22Rv1 (cell line): ENCODE data around the gene DUOX1.

Experiments used
- H3K27ac ChIP-seq: fragments of 450-650 bp; 2 replicates; pipeline ENCODE4 v1.5.1; 2017
- CTCF ChIP-seq: fragments of 450-650 bp; IDR thresholded peaks from 2 replicates; pipeline ENCODE4 v1.5.1; 2017; ENCODE audit warnings: mild to moderate bottlenecking
- ZFX ChIP-seq: fragments of 450-650 bp; IDR thresholded peaks from 2 replicates; pipeline ENCODE4 v1.6.1; 2017; ENCODE audit warnings: antibody characterized with exemption, borderline replicate concordance

Gene DUOX1

GRCh38 chr15:45186771-45187577 lies 57.2 kb downstream of the DUOX1 start:
- TF ChIP-seq ZFX, result no peak
- TF ChIP-seq CTCF, result no peak
- H3K27ac ChIP-seq, result no peak overlapping the region

- H3K27ac ChIP-seq, result no peak overlapping the region
- no peak for TF ChIP-seq ZFX
Observed at GRCh38 chr15:45187578-45187893, 57.7 kb downstream of the DUOX1 start.

GRCh38 chr15:45187894-45188830 lies 58.4 kb downstream of the DUOX1 start, which contains the start of gene SHF:
SHF (minus strand) TSS chr15:45187966; CDS start chr15:45187951, 15 bp downstream.
- H3K27ac ChIP-seq, result no peak within 1 kb of the TSS
- TF ChIP-seq CTCF (no peak), ZFX (no peak)

DNA sequence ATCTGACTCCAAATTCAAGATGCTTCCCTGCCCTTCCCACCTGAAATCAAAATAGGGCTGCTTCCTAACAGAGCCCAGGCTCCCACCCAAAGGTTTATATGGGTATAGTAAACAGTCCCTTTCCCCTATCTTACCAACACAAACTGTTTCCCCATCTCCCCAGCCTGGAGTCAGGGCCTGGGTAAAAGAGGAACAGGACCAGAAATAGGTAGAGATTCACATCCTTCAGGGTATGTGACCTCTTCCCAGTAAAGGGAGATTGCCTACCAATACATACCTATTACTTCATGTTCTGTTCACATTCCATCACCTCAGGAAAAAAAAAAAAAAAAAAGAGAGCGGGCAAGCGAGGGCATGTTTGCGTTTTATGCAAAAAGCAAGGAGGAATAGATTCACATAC lies 67.7 kb downstream of the DUOX1 start:
- H3K27ac ChIP-seq, result peak overlapping the region; percentile 96
- TF ChIP-seq CTCF (no peak), ZFX (no peak)

GRCh38 chr15:45198337-45199135 lies 68.7 kb downstream of the DUOX1 start:
- peak overlapping the region; percentile 96 for H3K27ac ChIP-seq
- TF ChIP-seq ZFX (no peak), CTCF (peak; percentile 88)

DNA sequence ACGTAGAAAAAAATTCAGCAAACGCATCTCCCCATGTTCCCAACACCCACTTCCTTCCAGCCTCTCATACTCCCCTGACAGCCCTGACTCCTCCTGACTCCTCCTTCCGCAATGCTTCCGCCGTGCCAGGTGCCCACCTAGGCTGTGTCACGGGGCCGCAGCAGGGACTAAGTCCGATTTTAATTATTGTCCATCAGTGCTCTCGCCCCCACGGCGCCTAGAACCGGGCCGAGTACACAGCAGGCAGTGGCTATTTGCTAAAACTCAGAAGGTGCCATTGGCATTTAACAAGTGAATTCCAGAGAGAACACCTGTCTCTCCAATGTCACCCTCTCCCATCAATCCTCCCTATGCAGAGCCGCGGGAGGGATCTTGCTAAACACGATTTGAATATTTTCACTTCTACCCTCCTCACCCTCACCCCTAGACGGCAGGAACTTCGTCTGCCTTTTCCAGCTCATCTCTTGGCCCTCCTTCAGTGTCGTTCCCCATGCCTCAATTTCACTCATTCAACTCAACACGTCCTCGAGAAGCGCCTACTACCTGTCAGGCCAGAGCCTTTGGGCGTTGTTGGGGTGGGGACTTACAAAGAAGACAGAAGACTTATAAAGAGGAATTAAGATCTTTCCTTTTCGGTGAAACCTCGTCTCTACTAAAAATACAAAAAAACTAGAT lies 69.5 kb downstream of the DUOX1 start:
- TF ChIP-seq CTCF (peak; percentile 55), ZFX (no peak)
- peak overlapping the region; percentile 96 for H3K27ac ChIP-seq
